SK-N-SH (cell line): ENCODE data around the gene DUSP2. TPM values are rescaled to one million over a fixed set of nuclear protein-coding genes. Genes with fewer than 3 reads are reported as not detected.

Source experiments
- CTCF ChIA-PET: fragments of 300-600, 350-600 bp; formaldehyde crosslinking; extraction: SDS; loops from one replicate; lab custom pipeline; 2021; lab: Yijun Ruan, JAX
- POLR2A ChIA-PET: fragments of 350-600 bp; sonication (Branson Sonifier 250); formaldehyde crosslinking; extraction: SDS; loops from one replicate; lab custom pipeline; 2020; ENCODE audit warnings: antibody characterized with exemption, inconsistent platforms; lab: Yijun Ruan, JAX
- DNase-seq: peaks from one replicate; pipeline ENCODE4 v3.0.0; 2012
- H2AFZ ChIP-seq: fragments of 200-600 bp; sonication (generic); 2 replicates; pipeline ENCODE4 v1.8.1; 2016; ENCODE audit warnings: antibody characterized with exemption, mild to moderate bottlenecking, low read depth
- H3F3A ChIP-seq: fragments of 200-600 bp; sonication (generic); replicated peaks from 2 replicates; pipeline ENCODE3; 2016; ENCODE audit warnings: antibody characterized with exemption, mild to moderate bottlenecking; ENCODE audit not compliant: insufficient read depth
- H3K27ac ChIP-seq, 2 experiments: fragments of 200-500 bp in 1 of 2; fragments of 200-600 bp in 1 of 2; sonication (Bioruptor generic) in 1 of 2; sonication (generic), shearing (Covaris generic) in 1 of 2; 2 replicates each; pipeline versions ENCODE4 v1.5.1 to v1.6.1; 2014 to 2016; ENCODE audit warnings: low read depth in 2 of 2, inconsistent platforms in 1 of 2, low read length in 1 of 2, mild to moderate bottlenecking in 1 of 2, mixed read lengths in 1 of 2
- H3K27me3 ChIP-seq: fragments of 200-600 bp; sonication (generic), shearing (Covaris generic); 2 replicates; pipeline ENCODE4 v1.6.1; 2016; ENCODE audit warnings: mixed run types; ENCODE audit not compliant: insufficient read depth
- H3K36me3 ChIP-seq, 2 experiments: fragments of 200-500 bp in 1 of 2; fragments of 200-600 bp in 1 of 2; sonication (Bioruptor generic) in 1 of 2; sonication (generic) in 1 of 2; replicated peaks in 1 of 2; 2 replicates each; pipeline versions ENCODE3 to v1.5.1; 2014 to 2016; ENCODE audit warnings: low read length in 1 of 2, mild to moderate bottlenecking in 1 of 2; ENCODE audit not compliant: insufficient read depth in 2 of 2, control insufficient read depth in 1 of 2
- H3K4me1 ChIP-seq, 2 experiments: fragments of 200-500 bp in 1 of 2; fragments of 200-600 bp in 1 of 2; sonication (Bioruptor generic) in 1 of 2; sonication (generic), shearing (Covaris generic) in 1 of 2; 2 replicates each; pipeline versions ENCODE4 v1.5.1 to v1.6.1; 2014 to 2016; ENCODE audit warnings: low read depth in 1 of 2, low read length in 1 of 2, mixed run types in 1 of 2; ENCODE audit not compliant: insufficient read depth in 2 of 2, control insufficient read depth in 1 of 2
- H3K4me2 ChIP-seq: fragments of 200-600 bp; sonication (generic), shearing (Covaris generic); 2 replicates; pipeline ENCODE4 v1.6.1; 2017; ENCODE audit warnings: mixed run types
- H3K4me3 ChIP-seq, 2 experiments: fragments of 200-500 bp in 1 of 2; fragments of 200-600 bp in 1 of 2; sonication (Bioruptor generic) in 1 of 2; sonication (generic), shearing (Covaris generic) in 1 of 2; 2 replicates each; pipeline versions ENCODE4 v1.5.1 to v1.8.1; 2014 to 2016; ENCODE audit warnings: low read depth in 2 of 2, inconsistent platforms in 1 of 2, low read length in 1 of 2, mild to moderate bottlenecking in 1 of 2, mixed read lengths in 1 of 2, moderate library complexity in 1 of 2
- H3K79me2 ChIP-seq: fragments of 200-600 bp; sonication (generic); 2 replicates; pipeline ENCODE4 v1.8.1; 2017; ENCODE audit warnings: mild to moderate bottlenecking; ENCODE audit not compliant: insufficient read depth
- H3K9ac ChIP-seq: fragments of 200-600 bp; sonication (generic); 2 replicates; pipeline ENCODE4 v1.6.1; 2017; ENCODE audit warnings: mixed run types
- H3K9me2 ChIP-seq: fragments of 200-600 bp; sonication (generic); 2 replicates; pipeline ENCODE4 v1.6.1; 2017; ENCODE audit warnings: mixed run types
- H3K9me3 ChIP-seq: fragments of 200-600 bp; sonication (generic); 2 replicates; pipeline ENCODE4 v1.6.1; 2017; ENCODE audit warnings: mixed run types, mild to moderate bottlenecking, moderate library complexity
- H4K20me1 ChIP-seq: fragments of 200-600 bp; sonication (generic); 2 replicates; pipeline ENCODE4 v1.6.1; 2017; ENCODE audit warnings: mild to moderate bottlenecking, mixed run types; ENCODE audit not compliant: insufficient read depth
- CHD2 ChIP-seq: fragments of 150-350 bp; IDR thresholded peaks from 2 replicates; pipeline ENCODE4 v1.6.1; 2018; ENCODE audit warnings: low read length; ENCODE audit not compliant: partially characterized antibody
- EP300 ChIP-seq, 2 experiments: IDR thresholded peaks; 2 replicates each; pipeline versions ENCODE4 v1.4.0 to v1.6.1; 2012; ENCODE audit warnings: borderline replicate concordance in 1 of 2, low read depth in 1 of 2, low read length in 1 of 2
- EZH2phosphoT487 ChIP-seq: fragments of 200-600 bp; sonication (generic); IDR thresholded peaks from 2 replicates; pipeline ENCODE4 v1.6.1; 2017; ENCODE audit warnings: low read depth, mixed run types, mild to moderate bottlenecking, antibody characterized with exemption, moderate library complexity, borderline replicate concordance
- FOXJ3 ChIP-seq: sonication (generic); formaldehyde crosslinking; IDR thresholded peaks from 2 replicates; pipeline ENCODE4 v1.5.1; 2020; ENCODE audit warnings: mild to moderate bottlenecking, missing genetic modification reagents
- FOXM1 ChIP-seq: IDR thresholded peaks from 2 replicates; pipeline ENCODE4 v1.4.0; 2012; ENCODE audit warnings: low read depth, mild to moderate bottlenecking
- GABPA ChIP-seq: IDR thresholded peaks from 2 replicates; pipeline ENCODE4 v1.4.0; 2012; ENCODE audit warnings: low read depth, mild to moderate bottlenecking
- GATA2 ChIP-seq: sonication (generic); formaldehyde crosslinking; IDR thresholded peaks from 2 replicates; pipeline ENCODE4 v1.5.0; 2020; ENCODE audit warnings: mild to moderate bottlenecking, missing genetic modification reagents
- MXI1 ChIP-seq: IDR thresholded peaks from 2 replicates; pipeline ENCODE4 v1.6.1; 2012; ENCODE audit warnings: mild to moderate bottlenecking, low read depth, low read length, improper control_type of control experiment
- NFIC ChIP-seq: IDR thresholded peaks from 2 replicates; pipeline ENCODE4 v1.4.0; 2012; ENCODE audit warnings: borderline replicate concordance
- RAD21 ChIP-seq: IDR thresholded peaks from 2 replicates; pipeline ENCODE4 v1.6.1; 2012; ENCODE audit warnings: mild to moderate bottlenecking, low read length
- RCOR1 ChIP-seq: fragments of 150-350 bp; IDR thresholded peaks from 2 replicates; pipeline ENCODE4 v1.6.1; 2017; ENCODE audit warnings: antibody characterized with exemption, low read length
- RFX5 ChIP-seq: IDR thresholded peaks from 2 replicates; pipeline ENCODE4 v1.6.1; 2012; ENCODE audit warnings: mild to moderate bottlenecking, improper control_type of control experiment, low read length
- RXRA ChIP-seq: IDR thresholded peaks from 2 replicates; pipeline ENCODE4 v1.4.0; 2012; ENCODE audit warnings: low read depth, mild to moderate bottlenecking, borderline replicate concordance
- SMC3 ChIP-seq: IDR thresholded peaks from 2 replicates; pipeline ENCODE4 v1.6.1; 2012; ENCODE audit warnings: low read depth, low read length, improper control_type of control experiment
- TAF1 ChIP-seq: IDR thresholded peaks from 2 replicates; pipeline ENCODE4 v1.6.1; 2012; ENCODE audit warnings: low read depth, mild to moderate bottlenecking, low read length, moderate library complexity, borderline replicate concordance
- YY1 ChIP-seq: IDR thresholded peaks from 2 replicates; pipeline ENCODE4 v1.4.0; 2012; ENCODE audit warnings: low read depth, mild to moderate bottlenecking
- WGBS: methylation state at CpG from one replicate; pipeline ENCODE4 v1.1.6; 2017; ENCODE audit warnings: low lambda C conversion rate; 5-methylcytosine and 5-hydroxymethylcytosine counted together
- polyA plus RNA-seq, 3 experiments: library from polyadenylated mRNA; depleted of rRNA; stranded (reverse); fragments of >200 nt; gene quantifications; 2 replicates each; pipeline ENCODE4 v1.2.3, GENCODE V29; 2012
- TF ChIP-seq, protein P1 (sequence below): IDR thresholded peaks from 2 replicates; pipeline ENCODE4 v1.4.0; 2012; ENCODE audit warnings: low read depth, borderline replicate concordance
- TF ChIP-seq, protein P2 (sequence below): IDR thresholded peaks from 2 replicates; pipeline ENCODE4 v1.4.0; 2012; ENCODE audit warnings: low read depth, borderline replicate concordance
- TF ChIP-seq, protein P3 (sequence below): fragments of 150-350 bp; IDR thresholded peaks from 2 replicates; pipeline ENCODE4 v1.6.1; 2016; ENCODE audit warnings: mild to moderate bottlenecking, low read depth, low read length

The DUSP2 gene
- polyA plus RNA-seq, 1 of the 3 experiments (the other 2 are of a cell fraction): 0.79 TPM

DNA sequence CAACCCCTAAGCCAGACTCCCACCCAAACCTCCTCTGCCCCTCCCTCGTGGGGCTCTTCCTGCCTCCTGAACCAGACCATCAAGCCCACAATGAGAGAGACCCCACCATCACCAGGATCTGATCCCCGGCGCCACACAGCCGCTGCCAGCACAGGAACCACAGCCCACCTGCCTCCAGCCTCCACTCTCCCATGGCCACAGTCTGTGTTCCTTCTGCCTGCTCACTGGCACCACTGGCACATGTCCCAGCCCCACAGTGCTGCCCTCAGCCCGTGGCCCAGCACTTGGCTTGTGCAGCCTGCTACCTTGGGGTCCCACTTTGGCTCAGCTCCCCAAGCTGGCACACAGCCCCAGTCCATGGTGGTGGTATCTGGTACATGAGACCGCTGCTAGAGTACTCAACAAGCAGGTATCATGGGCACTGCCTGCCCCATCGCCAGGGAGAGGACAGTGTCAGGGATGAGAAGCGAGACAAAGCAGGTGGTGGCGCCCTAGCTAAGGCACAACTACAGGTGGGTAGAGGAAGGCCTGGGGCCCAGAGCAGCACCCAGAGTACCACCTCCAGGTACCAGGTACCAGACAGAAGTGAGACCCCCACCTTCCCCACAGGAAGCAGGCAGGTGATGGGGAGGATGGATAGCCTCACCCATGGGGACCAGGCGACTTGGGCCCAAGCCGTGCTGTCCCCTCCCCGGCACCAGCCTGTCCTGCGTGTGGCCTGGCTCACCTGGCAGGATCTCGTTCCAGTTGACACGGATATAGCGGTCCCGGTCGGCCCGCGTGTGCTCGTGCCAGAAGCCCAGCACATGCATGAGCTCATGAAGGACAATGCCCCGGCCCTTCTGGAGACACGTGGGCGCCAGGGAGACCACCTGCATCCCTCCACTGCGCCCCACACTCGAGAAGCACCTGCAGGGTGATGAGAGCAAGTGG, 13.2 kb downstream of the DUSP2 start:
- TF ChIP-seq TAF1 (no peak), RXRA (no peak), SMC3 (no peak), RCOR1 (no peak), FOXM1 (no peak), CHD2 (no peak), FOXJ3 (CRISPR knock-in tag) (no peak), EZH2phosphoT487 (no peak), GATA2 (CRISPR knock-in tag) (no peak), EP300 (IDR thresholded peaks at IDR 0.05; ENCODE audit: borderline replicate concordance in 1 of 2, low read depth in 1 of 2, low read length in 1 of 2) (no peak), NFIC (no peak), GABPA (no peak), RAD21 (no peak), YY1 (no peak), RFX5 (no peak), MXI1 (no peak)
- TF ChIP-seq, protein P1, sequence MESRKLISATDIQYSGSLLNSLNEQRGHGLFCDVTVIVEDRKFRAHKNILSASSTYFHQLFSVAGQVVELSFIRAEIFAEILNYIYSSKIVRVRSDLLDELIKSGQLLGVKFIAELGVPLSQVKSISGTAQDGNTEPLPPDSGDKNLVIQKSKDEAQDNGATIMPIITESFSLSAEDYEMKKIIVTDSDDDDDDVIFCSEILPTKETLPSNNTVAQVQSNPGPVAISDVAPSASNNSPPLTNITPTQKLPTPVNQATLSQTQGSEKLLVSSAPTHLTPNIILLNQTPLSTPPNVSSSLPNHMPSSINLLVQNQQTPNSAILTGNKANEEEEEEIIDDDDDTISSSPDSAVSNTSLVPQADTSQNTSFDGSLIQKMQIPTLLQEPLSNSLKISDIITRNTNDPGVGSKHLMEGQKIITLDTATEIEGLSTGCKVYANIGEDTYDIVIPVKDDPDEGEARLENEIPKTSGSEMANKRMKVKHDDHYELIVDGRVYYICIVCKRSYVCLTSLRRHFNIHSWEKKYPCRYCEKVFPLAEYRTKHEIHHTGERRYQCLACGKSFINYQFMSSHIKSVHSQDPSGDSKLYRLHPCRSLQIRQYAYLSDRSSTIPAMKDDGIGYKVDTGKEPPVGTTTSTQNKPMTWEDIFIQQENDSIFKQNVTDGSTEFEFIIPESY: no peak
- TF ChIP-seq, protein P2, sequence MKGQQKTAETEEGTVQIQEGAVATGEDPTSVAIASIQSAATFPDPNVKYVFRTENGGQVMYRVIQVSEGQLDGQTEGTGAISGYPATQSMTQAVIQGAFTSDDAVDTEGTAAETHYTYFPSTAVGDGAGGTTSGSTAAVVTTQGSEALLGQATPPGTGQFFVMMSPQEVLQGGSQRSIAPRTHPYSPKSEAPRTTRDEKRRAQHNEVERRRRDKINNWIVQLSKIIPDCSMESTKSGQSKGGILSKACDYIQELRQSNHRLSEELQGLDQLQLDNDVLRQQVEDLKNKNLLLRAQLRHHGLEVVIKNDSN: no peak
- TF ChIP-seq, protein P3, sequence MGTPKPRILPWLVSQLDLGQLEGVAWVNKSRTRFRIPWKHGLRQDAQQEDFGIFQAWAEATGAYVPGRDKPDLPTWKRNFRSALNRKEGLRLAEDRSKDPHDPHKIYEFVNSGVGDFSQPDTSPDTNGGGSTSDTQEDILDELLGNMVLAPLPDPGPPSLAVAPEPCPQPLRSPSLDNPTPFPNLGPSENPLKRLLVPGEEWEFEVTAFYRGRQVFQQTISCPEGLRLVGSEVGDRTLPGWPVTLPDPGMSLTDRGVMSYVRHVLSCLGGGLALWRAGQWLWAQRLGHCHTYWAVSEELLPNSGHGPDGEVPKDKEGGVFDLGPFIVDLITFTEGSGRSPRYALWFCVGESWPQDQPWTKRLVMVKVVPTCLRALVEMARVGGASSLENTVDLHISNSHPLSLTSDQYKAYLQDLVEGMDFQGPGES: no peak
- no peak for DNase-seq
- Histone ChIP-seq H3K27me3 (peaks cover 7% of the 10 kb centered on the region; the same call in 1 of the 2 replicates), H3K4me2 (no peak overlapping the region), H2AFZ (no peak overlapping the region), H3K79me2 (no peaks in the 10 kb centered on the region), H3K9me3 (no peaks in the 10 kb centered on the region), H3K36me3 (no peaks in the 10 kb centered on the region), H3K9ac (no peak overlapping the region), H3K4me1 (peaks cover 0 to 7% of the 10 kb centered on the region in 2 experiments; a peak in 1 of 4 replicates), H4K20me1 (no peaks in the 10 kb centered on the region), H3K9me2 (no peaks in the 10 kb centered on the region), H3K27ac (no peak overlapping the region), H3F3A (no peaks in the 10 kb centered on the region), H3K4me3 (no peak overlapping the region)
- WGBS: 88% methylated on average over 17 of the region's 26 CpGs
- ChIA-PET CTCF (interaction anchor here (1.7 to 2.6 kb wide), 5 partner anchors 9 to 109 kb away, joined by 3 to 16 read pairs (median 7); partner anchors contain the start of gene ADRA2B), POLR2A (no interaction called here)
